ENCODE results near the gene RPE65.
"Not testable (repeated sequence)": the region's sequence is repeated elsewhere in the genome, so short reads cannot be mapped to it uniquely, and the experiment has no call there.

Gene RPE65

DNA sequence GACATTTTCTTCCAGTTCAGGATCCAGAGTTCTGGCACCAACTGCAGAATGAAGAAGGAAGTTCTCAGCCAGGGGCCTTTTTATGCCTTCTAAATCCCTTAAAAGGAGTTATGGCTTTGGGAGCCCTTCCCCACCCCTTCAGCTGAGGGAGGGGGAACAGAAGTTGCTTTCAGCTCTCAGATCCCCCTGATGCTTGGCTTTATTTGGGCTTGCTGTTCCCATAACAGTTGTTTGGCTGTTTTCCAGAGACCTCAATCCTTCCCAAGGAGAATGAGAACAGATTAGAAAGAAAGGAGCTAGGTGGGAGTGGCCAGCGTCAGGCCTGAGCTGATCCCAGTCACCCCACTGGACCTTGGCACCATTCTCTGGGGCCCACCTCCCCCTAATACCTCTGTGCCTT lies at the start of gene RPE65:
TSS of gene RPE65 (minus strand) at position 54 of the 400 bp plus-strand sequence. CDS start at position 5, 49 bp downstream.
- no peaks in the 10 kb centered on the region for H3K4me1 Mint-ChIP-seq
- no peak for ATAC-seq
- H3K4me3 Mint-ChIP-seq: no peak within 1 kb of the TSS
- no peaks in the 10 kb centered on the region for H3K36me3 Mint-ChIP-seq
- no peak within 1 kb of the TSS for H3K27ac Mint-ChIP-seq
- H3K9me3 Mint-ChIP-seq: no peaks in the 10 kb centered on the region
- peaks cover 9% of the 10 kb centered on the region for H3K27me3 Mint-ChIP-seq

DNA sequence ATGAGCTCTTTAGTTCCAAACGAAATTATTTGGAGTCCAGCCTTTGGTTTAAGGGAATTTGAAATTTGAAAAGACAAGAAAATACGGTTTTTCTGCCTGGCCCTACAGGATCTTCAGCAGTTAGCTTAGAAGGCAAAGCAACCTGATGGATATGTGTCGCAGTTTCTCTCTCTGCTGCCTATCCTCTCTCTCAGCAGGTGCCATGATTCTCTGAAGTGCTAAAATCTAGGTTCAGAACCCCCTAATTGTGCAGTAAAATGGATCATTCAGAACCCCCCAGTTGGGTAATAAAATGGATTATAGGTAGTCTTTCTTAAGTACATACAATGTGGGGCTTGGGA lies 47.6 kb upstream of the RPE65 start:
- peak; percentile 37 for ATAC-seq
- peaks cover 14% of the 10 kb centered on the region for H3K4me1 Mint-ChIP-seq
- no peak overlapping the region for H3K27ac Mint-ChIP-seq
- H3K4me3 Mint-ChIP-seq: peak overlapping the region; percentile 82
- H3K27me3 Mint-ChIP-seq: peaks cover 39% of the 10 kb centered on the region
- H3K36me3 Mint-ChIP-seq: no peaks in the 10 kb centered on the region
- peaks cover 9% of the 10 kb centered on the region for H3K9me3 Mint-ChIP-seq

DNA sequence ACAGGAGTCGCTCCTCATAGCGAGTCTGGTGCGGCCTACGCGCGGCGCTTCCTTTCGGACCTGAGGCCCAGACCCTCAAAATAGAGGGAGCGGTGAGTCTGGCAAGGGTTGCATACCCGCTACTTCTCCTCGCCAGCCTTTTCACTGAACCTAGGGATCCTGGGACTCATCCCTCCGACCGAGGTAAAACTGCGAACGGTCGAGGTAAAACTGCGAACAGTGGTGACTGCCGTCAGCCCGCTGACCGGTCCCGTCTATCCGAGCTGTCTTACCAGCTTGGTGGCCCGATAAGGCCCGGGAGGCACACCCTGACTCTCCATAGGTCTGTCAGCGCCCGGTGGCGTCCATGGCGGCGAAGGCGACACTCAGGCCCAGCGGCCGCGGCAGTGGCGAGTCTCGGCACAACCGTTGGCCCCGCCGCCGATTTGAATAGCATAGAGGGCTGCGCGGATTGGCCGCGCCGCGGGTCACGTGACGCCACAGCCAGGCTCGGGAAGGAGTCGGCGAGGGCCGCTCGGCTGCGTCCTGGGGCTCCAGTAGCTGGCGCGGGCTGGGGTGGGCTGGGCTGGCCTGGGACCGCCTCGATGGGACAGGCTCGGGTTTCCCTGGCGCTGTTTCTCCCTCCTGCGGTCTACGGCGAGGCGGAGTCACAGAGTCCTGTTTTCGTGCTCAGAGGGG lies 47.1 kb upstream of the RPE65 start, which contains the start of gene DEPDC1:
TSS of gene DEPDC1 (minus strand) at position 403 of the 678 bp plus-strand sequence. CDS start at position 320, 83 bp downstream.
- Mint-ChIP-seq H3K27me3 (peaks cover 39% of the 10 kb centered on the region), H3K4me3 (peak within 1 kb of the TSS; percentile 82), H3K9me3 (peaks cover 5% of the 10 kb centered on the region), H3K4me1 (peaks cover 14% of the 10 kb centered on the region), H3K36me3 (no peaks in the 10 kb centered on the region), H3K27ac (no peak within 1 kb of the TSS)
- peak; percentile 96 for ATAC-seq

DNA sequence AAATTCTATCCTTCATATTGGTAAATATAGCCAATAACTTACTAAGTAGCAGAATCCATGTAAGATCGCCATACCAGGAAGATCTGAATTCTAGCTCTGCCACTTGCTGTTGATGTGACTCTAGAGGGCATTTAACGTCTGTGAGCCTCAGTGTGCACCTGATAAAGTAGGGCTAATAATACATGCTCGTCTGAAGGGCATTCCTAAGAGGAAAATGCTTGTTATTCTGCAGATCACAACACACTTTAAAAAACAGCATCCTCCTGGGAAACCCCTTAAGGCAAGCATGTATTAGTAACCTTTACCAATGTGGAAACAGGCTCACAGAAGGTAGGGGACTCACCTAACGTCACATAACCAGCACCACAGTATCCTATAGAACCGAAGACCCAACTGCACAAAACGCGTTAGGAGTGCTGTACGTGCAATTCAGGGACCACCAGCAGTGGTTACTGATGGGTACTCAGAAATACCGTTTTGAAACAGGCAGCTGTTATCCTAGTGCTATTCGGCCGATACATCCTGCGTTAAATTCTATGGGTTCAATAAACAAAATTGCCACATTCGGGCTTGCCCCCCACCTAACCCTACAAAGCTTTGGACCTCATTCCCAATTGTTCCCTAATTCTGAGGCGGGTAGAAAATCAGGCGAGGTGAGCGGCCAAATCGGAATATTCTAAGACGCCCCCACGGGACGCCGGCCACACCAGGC lies 46.4 kb upstream of the RPE65 start:
- Mint-ChIP-seq H3K4me3 (peak overlapping the region; percentile 82), H3K9me3 (no peaks in the 10 kb centered on the region), H3K27ac (no peak overlapping the region), H3K27me3 (peaks cover 39% of the 10 kb centered on the region), H3K4me1 (peaks cover 14% of the 10 kb centered on the region), H3K36me3 (no peaks in the 10 kb centered on the region)
- no peak for ATAC-seq

DNA sequence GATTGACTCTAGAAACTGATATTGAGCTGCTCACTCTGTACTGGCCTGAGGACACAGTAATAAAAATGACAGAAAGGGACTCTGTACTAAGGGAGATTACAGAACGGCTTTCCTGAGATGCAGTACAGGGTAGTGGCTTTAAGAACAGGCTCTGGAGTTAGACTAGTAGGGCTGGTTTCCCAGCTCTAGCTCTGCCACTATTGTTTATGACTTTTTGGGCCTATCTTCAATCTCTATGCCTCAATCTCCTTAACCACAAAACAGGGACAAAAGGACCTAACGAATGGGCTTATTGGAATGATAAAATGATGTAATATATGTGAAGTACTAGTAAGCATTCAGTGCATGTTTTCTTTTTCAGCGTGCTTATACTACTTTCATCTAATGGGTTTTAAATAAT lies 45.8 kb upstream of the RPE65 start:
- peaks cover 39% of the 10 kb centered on the region for H3K27me3 Mint-ChIP-seq
- no peaks in the 10 kb centered on the region for H3K36me3 Mint-ChIP-seq
- peak overlapping the region; percentile 82 for H3K4me3 Mint-ChIP-seq
- ATAC-seq: no peak
- no peaks in the 10 kb centered on the region for H3K9me3 Mint-ChIP-seq
- H3K4me1 Mint-ChIP-seq: peaks cover 14% of the 10 kb centered on the region
- H3K27ac Mint-ChIP-seq: no peak overlapping the region

DNA sequence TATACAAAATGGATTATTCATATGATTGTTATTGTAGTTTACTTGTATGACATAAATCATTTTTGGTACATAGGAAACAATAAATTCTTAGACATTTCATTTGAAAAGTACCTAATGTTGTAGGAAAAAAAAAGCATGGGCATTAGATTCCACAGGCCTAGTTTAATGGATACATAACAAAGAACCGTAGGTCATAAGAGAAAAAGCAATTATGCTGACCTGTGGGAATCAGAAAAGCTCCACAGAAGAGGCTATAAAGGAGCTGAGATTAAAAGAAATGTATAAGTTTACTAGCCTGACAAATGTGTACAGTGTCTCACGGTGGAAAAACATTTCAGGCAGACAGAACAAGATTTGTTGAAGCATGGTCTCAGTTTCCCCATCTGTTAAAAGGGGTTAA lies 43.4 kb upstream of the RPE65 start:
- no peak for ATAC-seq
- Mint-ChIP-seq H3K4me3 (no peak overlapping the region), H3K27me3 (peaks cover 22% of the 10 kb centered on the region), H3K27ac (no peak overlapping the region), H3K9me3 (peaks cover 4% of the 10 kb centered on the region), H3K36me3 (no peaks in the 10 kb centered on the region), H3K4me1 (peaks cover 14% of the 10 kb centered on the region)

DNA sequence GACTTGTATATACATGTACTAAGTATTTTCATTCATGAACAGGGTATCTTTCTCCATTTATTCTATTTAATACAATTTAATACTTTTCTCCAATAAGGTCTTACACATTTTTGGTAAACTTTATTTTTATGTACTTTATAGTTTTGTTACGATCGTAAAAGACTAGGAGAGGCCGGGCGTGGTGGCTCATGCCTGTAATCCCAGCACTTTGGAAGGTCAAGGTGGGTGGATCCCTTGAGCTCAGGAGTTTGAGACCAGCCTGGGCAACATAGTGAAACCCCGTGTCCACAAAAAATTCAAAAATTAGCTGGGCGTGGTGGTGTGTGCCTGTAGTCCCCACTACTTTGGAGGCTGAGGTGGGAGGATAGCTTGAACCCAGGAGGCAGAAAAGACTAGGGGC lies 42.5 kb upstream of the RPE65 start:
- Mint-ChIP-seq H3K4me1 (peaks cover 14% of the 10 kb centered on the region), H3K27me3 (peaks cover 13% of the 10 kb centered on the region)
- not testable (repeated sequence) for H3K27ac Mint-ChIP-seq, H3K9me3 Mint-ChIP-seq, H3K36me3 Mint-ChIP-seq, ATAC-seq, H3K4me3 Mint-ChIP-seq

DNA sequence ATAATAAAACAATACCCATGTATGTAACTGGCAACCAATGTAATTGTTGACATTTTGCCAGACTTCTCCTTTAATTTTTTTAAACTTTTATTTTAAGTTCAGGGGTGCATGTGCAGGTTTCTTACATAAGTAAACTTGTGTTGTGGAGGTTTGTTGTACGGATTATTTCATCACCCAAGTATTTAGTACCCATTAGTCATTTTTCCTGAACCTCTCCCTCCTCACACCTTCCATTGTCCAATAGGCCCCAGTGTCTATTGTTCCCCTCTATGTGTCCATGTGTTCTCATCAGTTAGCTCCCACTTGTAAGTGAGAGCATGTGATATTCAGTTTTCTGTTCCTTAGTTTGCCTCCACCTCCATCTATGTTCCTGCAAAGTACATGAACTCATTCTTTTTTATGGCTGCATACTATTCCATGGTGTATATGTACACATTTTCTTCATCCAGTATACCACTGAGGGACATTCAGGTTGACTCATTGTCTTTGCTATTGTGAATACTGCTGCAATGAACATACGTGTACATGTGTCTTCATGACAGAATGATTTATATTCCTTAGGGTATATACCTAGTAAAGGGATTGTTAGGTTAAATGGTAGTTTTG lies 40.4 kb upstream of the RPE65 start:
- no peaks in the 10 kb centered on the region for H3K4me1 Mint-ChIP-seq
- ATAC-seq: no peak
- H3K27me3 Mint-ChIP-seq: no peaks in the 10 kb centered on the region
- no peak overlapping the region for H3K27ac Mint-ChIP-seq
- no peak overlapping the region for H3K4me3 Mint-ChIP-seq
- no peaks in the 10 kb centered on the region for H3K36me3 Mint-ChIP-seq
- H3K9me3 Mint-ChIP-seq: peaks cover 4% of the 10 kb centered on the region

DNA sequence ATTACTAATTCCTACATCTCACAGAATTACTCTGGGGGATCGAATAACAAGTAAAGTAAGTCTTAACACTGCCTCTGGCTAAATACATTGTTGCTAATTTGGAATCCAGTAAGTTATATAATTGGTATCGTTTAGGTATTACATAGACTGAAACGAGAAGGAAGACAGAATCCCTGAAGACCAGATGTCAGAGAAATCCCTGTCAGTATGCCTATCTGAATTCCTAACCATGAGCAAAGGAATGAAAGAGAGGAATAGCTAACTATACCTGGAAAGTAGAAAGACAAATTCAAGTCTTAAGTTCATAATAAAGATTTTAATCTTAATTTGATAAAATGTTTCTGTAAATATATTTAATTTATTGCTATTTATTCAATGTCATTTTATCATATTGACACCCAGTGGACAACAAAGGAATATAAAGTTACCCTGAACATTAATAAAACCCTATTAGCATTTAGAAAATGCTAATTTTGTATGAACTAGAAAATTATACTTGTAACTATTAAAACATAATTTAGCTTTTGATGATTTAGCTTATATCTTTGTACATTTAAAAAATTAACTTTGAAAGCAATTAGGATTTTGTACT lies 35.8 kb upstream of the RPE65 start:
- H3K4me3 Mint-ChIP-seq: no peak overlapping the region
- ATAC-seq: no peak
- H3K36me3 Mint-ChIP-seq: no peaks in the 10 kb centered on the region
- H3K4me1 Mint-ChIP-seq: no peaks in the 10 kb centered on the region
- no peak overlapping the region for H3K27ac Mint-ChIP-seq
- H3K9me3 Mint-ChIP-seq: peaks cover 4% of the 10 kb centered on the region
- H3K27me3 Mint-ChIP-seq: no peaks in the 10 kb centered on the region

DNA sequence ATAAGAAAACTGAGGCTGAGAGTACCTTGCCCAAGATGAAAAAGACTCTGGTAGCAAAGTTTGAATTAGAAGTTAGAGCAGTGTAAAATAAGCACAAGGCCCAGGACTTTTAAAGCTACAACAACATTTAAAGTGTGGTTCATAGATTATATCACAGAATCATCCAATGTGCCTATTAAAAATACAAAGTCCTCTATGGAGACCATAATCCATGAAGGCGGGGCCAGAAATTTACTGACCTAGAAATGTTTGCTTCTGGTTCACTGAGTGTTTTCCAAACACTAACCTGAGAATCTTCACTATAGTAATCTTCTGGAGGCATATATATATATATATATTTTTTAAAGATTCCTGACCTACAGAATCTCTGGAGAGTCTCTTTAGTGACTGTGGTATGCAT lies 34.9 kb upstream of the RPE65 start:
- no peak overlapping the region for H3K4me3 Mint-ChIP-seq

DNA sequence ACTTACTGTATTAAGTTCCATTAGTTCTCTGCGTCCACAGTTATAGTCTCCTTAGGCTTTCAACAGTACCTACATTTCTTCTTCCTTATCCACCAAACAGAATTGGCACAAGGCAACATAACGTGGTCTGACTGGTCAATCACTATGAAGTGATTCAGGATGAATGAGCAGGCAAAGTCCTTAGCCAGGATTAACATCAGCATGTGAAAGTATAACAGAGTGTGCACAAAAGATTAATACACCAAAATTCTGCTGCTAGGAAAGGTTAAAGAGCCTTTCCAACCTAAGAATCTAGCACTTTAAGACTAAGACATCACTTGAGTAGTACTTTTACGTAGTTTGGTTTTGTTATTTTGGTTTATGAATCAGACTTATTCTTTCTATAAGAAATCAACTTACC lies 31.3 kb upstream of the RPE65 start:
- Mint-ChIP-seq H3K9me3 (no peaks in the 10 kb centered on the region), H3K27me3 (no peaks in the 10 kb centered on the region), H3K4me1 (no peaks in the 10 kb centered on the region), H3K4me3 (no peak overlapping the region), H3K36me3 (no peaks in the 10 kb centered on the region), H3K27ac (no peak overlapping the region)
- ATAC-seq: no peak

More for the DNA sequence above, 34.9 kb upstream of the RPE65 start:
- Mint-ChIP-seq H3K36me3 (no peaks in the 10 kb centered on the region), H3K4me1 (no peaks in the 10 kb centered on the region), H3K9me3 (no peaks in the 10 kb centered on the region), H3K27me3 (no peaks in the 10 kb centered on the region), H3K27ac (no peak overlapping the region)
- no peak for ATAC-seq

DNA sequence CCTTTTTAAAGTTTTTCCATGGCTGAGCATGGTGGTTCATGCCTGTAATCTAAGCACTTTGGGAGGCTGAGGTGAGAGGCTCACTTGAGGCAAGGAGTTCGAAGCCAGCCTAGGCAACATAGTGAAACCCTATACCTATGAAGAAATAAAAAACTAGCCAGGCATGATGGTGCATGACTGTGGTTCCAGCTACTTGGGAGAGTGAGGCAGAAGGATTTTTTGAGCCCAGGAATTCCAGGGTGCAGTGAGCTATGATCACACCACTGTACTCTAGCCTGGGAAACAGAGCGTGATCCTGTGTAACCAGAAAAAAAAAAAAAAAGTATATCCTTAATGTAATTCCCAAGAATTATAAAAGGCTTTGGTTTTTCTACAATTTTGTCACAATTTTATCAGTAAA lies 29.7 kb upstream of the RPE65 start:
- Mint-ChIP-seq H3K4me1 (no peaks in the 10 kb centered on the region), H3K27ac (no peak overlapping the region), H3K9me3 (no peaks in the 10 kb centered on the region), H3K36me3 (no peaks in the 10 kb centered on the region), H3K27me3 (no peaks in the 10 kb centered on the region), H3K4me3 (no peak overlapping the region)
- no peak for ATAC-seq

DNA sequence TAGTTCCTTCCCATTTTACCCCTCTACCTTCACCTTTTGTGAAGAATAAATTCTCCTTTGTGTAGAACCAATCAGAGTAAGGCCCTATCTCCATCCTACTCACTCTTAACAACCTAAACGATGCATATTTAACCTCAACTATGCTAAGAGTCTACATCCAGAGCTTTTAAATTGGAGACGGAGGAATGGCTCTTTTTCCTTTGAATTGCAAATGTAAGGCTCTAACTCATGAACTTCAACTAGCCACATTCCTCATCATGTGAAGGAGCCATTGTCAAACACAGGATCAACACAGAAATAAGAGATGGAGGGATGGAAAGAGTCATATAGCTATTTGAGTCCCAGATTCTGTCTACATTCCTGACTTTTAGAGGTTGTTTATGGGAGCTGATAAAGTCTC lies 28.9 kb upstream of the RPE65 start:
- H3K36me3 Mint-ChIP-seq: no peaks in the 10 kb centered on the region
- no peaks in the 10 kb centered on the region for H3K4me1 Mint-ChIP-seq
- no peak overlapping the region for H3K27ac Mint-ChIP-seq
- H3K27me3 Mint-ChIP-seq: no peaks in the 10 kb centered on the region
- no peaks in the 10 kb centered on the region for H3K9me3 Mint-ChIP-seq
- no peak overlapping the region for H3K4me3 Mint-ChIP-seq
- ATAC-seq: no peak

DNA sequence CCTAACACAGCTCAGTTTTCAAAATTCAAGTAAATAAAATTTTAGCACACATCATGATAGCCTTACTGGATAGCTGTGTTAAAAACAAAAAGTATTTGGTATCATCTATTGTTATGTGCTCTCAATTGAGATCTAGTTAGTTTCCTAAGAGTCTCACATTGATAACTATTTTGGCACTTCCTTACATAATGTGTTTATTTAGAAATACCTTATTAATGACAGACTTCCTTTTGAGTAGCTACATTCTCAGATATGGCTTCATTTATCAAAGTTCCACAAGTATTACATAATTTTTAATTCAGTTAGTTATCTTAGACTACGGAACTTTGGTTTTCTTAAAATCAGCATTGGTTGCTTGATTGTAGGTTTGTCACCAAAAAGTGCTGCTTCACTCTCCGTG lies 26.9 kb upstream of the RPE65 start:
- not testable (repeated sequence) for H3K4me3 Mint-ChIP-seq, H3K9me3 Mint-ChIP-seq, H3K27ac Mint-ChIP-seq, H3K4me1 Mint-ChIP-seq, ATAC-seq, H3K36me3 Mint-ChIP-seq, H3K27me3 Mint-ChIP-seq

DNA sequence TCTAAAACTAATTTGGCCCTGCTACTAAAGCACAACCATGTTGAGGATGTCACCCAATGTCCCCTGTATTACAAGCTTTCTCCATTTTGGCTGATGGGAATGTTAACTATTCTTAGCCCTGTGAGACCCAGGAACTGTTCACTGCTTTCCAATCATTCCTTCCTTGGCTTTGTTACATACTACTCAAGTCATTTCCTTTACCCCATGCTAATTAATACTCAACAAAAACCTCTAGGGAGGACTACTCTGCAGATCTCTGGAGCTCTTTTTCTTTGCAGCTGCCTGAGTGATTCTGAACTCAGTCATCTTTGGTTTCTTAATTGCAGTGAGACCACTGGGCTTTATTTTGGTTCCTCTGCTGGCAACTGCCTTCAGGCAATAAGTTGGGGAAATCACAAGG lies 23.3 kb upstream of the RPE65 start:
- Mint-ChIP-seq H3K4me3 (no peak overlapping the region), H3K27ac (no peak overlapping the region), H3K4me1 (no peaks in the 10 kb centered on the region), H3K36me3 (no peaks in the 10 kb centered on the region), H3K27me3 (no peaks in the 10 kb centered on the region), H3K9me3 (peaks cover 3% of the 10 kb centered on the region)
- no peak for ATAC-seq
